Gastroesophageal sphincter (tissue), 3 donors: ENCODE measurements around the gene KCNK2.

Experiments used
- POLR2A ChIP-seq, 2 donors: fragments of 450-650 bp; IDR thresholded peaks; one replicate each; pipeline ENCODE4 v1.6.1; 2017; ENCODE audit warnings: antibody characterized with exemption in 2 of 2, mild to moderate bottlenecking in 2 of 2, moderate library complexity in 1 of 2
- POLR2AphosphoS5 ChIP-seq: sonication (generic); formaldehyde crosslinking; IDR thresholded peaks from one replicate; pipeline ENCODE4 v1.6.1; 2017; ENCODE audit warnings: antibody characterized with exemption
- TF ChIP-seq, protein P1 (sequence below), 4 experiments: fragments of 200-600 bp in 2 of 4; fragments of 450-650 bp in 2 of 4; sonication (generic) in 1 of 4; IDR thresholded peaks; one replicate each; pipeline ENCODE4 v1.5.1; 2017 to 2019; ENCODE audit warnings: antibody characterized with exemption in 4 of 4, mild to moderate bottlenecking in 2 of 4, moderate library complexity in 2 of 4

DNA sequence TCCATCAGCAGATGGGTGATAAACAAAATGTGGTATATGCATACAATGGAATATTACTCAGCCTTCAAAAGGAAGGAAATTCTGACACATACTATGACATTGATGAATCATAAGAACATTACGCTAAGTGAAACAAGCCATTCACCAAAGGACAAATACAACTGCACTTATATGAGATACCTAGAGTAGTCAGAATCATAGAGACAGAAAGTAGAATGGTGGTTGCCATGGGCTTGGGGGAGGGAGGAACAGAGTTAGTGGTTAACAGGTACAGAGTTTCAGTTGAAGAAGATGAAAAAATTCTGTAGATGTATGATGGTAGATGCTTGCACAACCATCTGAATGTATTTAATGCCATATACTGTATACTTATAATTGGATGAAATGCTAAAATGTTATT is 39.1 kb upstream of the KCNK2 start:
- TF ChIP-seq, protein P1, sequence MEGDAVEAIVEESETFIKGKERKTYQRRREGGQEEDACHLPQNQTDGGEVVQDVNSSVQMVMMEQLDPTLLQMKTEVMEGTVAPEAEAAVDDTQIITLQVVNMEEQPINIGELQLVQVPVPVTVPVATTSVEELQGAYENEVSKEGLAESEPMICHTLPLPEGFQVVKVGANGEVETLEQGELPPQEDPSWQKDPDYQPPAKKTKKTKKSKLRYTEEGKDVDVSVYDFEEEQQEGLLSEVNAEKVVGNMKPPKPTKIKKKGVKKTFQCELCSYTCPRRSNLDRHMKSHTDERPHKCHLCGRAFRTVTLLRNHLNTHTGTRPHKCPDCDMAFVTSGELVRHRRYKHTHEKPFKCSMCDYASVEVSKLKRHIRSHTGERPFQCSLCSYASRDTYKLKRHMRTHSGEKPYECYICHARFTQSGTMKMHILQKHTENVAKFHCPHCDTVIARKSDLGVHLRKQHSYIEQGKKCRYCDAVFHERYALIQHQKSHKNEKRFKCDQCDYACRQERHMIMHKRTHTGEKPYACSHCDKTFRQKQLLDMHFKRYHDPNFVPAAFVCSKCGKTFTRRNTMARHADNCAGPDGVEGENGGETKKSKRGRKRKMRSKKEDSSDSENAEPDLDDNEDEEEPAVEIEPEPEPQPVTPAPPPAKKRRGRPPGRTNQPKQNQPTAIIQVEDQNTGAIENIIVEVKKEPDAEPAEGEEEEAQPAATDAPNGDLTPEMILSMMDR (IDR thresholded peaks at IDR 0.05): no peak
- TF ChIP-seq POLR2AphosphoS5 (no peak), POLR2A (IDR thresholded peaks at IDR 0.05) (no peak)
